Fibroblast of peridontal ligament (primary cell): ENCODE results near the gene TANGO2.
A peak's percentile ranks its signal among the peaks of the same experiment; 100 is the strongest.

ENCODE experiments used
- DNase-seq: peaks from one replicate; pipeline ENCODE4 v3.0.0-alpha.2; 2010; ENCODE audit errors: extremely low read depth

The TANGO2 gene

DNA sequence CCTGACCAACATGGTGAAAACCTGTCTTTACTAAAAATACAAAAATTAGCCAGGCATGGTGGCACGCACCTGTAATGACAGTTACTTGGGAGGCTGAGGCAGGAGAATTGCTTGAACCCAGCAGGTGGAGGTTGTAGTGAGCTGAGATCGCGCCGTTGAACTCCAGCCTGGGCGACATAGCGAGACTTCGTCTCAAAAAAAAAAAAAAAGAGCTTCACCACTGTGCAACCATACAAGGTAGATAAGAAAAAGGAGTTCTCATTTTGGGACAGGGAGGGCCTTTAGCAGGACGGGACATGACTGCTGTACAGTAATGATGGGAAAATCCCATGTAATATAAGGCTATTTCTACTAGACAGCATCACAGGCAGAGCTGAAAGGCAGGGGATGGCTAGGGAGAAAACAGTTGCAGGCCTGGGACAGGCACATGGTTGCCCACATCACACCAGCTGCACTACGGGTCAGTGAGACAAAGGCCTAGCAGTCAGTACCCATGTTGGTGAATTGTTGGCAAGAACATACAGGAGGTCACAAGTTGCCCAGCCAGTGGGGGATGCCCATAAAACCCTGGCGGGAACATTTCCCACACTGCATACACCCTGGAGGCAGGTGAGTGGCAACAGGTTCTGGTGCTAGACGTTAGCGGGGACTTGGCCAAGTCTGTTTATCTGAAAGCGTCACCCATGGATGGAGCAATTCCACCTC lies 5.4 kb downstream of the TANGO2 start:
- no peak for DNase-seq

DNA sequence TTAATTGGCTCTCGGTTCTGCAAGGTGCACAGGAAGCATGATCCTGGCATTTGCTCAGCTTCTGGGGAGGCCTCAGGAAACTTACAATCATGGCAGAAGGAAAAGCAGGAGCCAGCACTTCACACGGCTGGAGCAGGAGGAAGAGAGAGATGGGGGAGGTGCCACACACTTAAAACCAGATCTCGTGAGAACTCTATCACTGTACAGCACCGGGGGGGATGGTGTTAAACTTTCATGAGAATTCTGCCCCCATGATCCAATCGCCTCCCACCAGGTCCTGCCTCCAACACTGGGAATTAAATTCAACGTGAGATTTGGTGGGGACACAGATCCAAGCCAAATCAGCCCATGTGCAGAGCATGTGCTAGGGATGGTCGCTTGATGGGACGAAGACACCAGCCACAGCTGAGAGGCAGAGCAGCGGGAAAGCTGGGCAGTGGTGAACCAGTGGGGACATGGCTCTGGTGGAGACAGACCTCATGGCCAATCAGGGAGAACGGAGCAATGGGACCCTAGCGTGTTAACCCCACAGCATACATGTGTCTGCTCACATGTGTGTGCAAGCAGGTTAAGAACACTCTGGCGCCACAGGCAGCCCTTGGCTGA lies 6.2 kb downstream of the TANGO2 start:
- no peak for DNase-seq

- DNase-seq: peak; percentile 10
Measured at GRCh38 chr22:20027966-20028854, 7.3 kb downstream of the TANGO2 start.

- DNase-seq: no peak
Measured at GRCh38 chr22:20028855-20029549, 8.1 kb downstream of the TANGO2 start.

- DNase-seq: no peak
Measured at GRCh38 chr22:20029550-20030225, 8.8 kb downstream of the TANGO2 start.

DNA sequence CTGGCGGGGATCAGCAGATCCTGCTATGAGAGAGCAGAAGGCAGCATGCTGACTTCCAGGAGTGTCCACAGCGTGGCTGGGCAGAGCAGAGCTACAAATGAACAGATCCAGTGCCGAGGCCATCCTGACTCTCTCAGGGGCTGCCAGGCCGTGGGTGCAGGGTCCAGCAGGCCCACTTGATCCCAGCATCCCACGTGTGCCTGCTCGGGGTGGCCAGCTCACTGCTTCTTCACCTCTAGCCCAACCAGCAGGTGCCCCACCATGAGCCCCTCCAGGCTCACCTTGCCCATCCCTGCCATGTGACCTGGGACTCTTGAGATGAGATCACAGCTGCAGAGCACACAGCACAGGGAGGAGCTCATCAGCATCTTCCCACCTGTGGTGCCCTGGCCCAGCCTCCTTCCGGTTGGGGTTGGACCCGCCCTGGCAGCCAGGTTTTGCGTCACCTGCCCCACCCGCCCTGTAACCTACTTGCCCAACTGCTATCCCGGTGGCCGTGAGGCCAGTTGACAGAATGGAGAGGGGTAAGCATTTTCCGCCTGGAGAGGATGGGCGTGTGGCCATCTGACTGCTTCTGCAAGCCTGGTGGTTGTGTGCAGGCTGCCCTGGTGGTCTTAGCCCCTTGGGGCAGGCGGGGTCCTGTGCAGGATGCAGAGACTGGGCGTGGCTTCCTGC lies 11.0 kb downstream of the TANGO2 start:
- DNase-seq: no peak

- no peak for DNase-seq
Measured at GRCh38 chr22:20032407-20032991, 11.6 kb downstream of the TANGO2 start.

- DNase-seq: peak; percentile 5
Measured at GRCh38 chr22:20033045-20033706, 12.3 kb downstream of the TANGO2 start.

GRCh38 chr22:20034143-20034542 lies 13.2 kb downstream of the TANGO2 start:
- DNase-seq: no peak

GRCh38 chr22:20035375-20036083 lies 14.6 kb downstream of the TANGO2 start:
- no peak for DNase-seq

DNA sequence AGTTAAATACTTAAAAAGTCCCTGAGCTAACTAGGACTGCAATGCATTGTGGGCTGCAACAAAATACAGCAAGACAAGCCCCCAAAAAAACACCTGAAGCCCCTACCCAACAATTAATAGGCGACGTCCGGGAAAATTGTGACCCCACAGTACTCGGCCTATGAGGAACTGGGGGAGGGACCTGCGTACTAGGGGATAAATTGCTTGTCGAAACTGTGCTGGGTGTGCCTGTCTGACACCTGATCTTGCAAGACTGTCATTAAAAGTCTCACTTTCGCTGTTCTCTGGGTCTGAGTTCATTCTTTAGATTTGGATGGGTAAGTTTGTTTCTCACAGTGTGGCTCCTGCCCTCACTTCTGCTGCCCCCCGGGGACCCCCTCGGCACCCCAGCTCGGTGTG lies 15.2 kb downstream of the TANGO2 start:
- no peak for DNase-seq

DNA sequence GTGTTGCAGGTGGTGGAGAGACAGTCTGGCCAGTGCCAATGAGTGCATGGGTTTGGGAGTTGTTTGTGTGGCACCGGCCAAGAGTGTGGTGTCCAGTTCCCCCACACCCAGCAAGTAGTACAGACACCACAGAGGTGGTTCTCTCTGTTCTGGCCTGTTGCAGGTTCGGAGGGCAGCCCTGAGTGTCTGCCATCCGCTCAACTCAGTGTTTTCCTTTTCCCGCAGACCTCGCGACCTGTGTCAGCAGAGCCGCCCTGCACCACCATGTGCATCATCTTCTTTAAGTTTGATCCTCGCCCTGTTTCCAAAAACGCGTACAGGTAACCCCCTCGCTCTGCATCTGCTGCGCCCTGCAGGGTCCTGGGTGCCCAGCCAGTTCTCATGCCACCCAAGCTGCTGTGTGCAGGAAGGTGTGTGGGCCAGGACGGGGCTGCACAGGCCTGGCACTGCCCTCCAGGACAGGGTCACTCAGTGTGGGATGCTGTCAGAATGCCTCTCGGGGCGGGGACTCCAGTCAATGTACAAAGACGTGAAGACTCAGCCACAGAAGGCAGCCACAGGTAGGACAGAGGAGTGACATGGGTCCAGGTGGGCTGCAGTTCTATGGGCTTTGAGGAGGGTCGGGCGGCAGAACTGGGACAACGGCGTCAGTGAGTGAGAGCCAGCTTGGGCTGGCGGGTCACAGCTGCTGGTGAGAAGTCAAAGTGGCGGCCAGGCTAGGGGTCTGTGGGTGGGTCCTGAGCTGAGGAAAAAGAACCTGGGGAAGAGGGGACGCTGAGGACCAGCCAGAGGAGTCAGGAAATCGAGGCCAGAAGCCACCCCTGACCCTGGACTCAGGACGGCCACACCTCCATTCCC lies 15.9 kb downstream of the TANGO2 start:
- no peak for DNase-seq

GRCh38 chr22:20037419-20037818 lies 16.5 kb downstream of the TANGO2 start:
- DNase-seq: no peak

DNA sequence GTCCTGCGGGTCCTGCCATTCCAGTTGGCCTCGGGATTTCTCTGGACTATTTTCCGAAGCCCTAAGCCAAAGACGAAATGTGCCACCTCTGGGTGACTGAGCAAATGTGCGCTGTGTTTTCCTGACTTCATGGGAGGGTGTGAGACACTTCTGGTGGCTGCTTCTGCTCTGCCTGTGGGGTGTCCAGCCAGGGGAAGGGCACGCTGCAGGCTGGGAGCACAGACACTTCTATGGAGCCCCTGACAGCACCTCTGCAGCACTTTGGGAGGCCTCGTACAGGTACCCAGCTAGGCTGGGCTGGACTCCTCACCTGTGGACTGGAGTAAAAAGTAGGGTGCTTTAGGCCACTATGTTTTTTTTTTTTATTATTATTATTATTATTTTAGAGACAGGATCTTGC lies 17.7 kb downstream of the TANGO2 start:
- no peak for DNase-seq

- DNase-seq: no peak
Measured at GRCh38 chr22:20039683-20040325, 18.9 kb downstream of the TANGO2 start.

GRCh38 chr22:20040327-20041200 lies 19.7 kb downstream of the TANGO2 start:
- no peak for DNase-seq
